ENCODE measurements around the gene SLC17A8. TPM values are rescaled to one million over a fixed set of nuclear protein-coding genes. Genes with fewer than 3 reads are reported as not detected.

SLC17A8 gene
- polyA plus RNA-seq, 1 donor (not counting 4 experiments of a cell fraction or from before 2014, with no cell fraction given): not detected

GRCh38 chr12:100468126-100468525, 111.3 kb downstream of the SLC17A8 start:
- Histone ChIP-seq H3K79me2 (ENCODE audit: control insufficient read depth, insufficient read depth, low read length) (no peaks in the 10 kb centered on the region), H3K9me1 (ENCODE audit: control insufficient read depth, extremely low read depth, insufficient read depth, low read length) (no peaks in the 10 kb centered on the region), H2AFZ (ENCODE audit: control insufficient read depth, low read length) (no peak overlapping the region), H3K27me3 (ENCODE audit: control insufficient read depth, extremely low read depth, insufficient read depth, low read length) (no peaks in the 10 kb centered on the region), H3K4me1 (ENCODE audit: control insufficient read depth, extremely low read depth, insufficient read depth, low read length) (no peaks in the 10 kb centered on the region), H4K20me1 (ENCODE audit: control insufficient read depth, extremely low read depth, insufficient read depth, low read length) (no peaks in the 10 kb centered on the region), H3K27ac (ENCODE audit: control insufficient read depth, insufficient read depth, low read length) (no peak overlapping the region), H3K9ac (ENCODE audit: control insufficient read depth, extremely low read depth, insufficient read depth, low read length) (no peak overlapping the region), H3K9me3 (ENCODE audit: control insufficient read depth, low read depth, low read length) (no peaks in the 10 kb centered on the region), H3K4me2 (ENCODE audit: control insufficient read depth, extremely low read depth, insufficient read depth, low read depth, low read length) (no peak overlapping the region), H3K36me3 (ENCODE audit: control insufficient read depth in 2 of 2, extremely low read depth in 1 of 2, insufficient read depth in 2 of 2, low read length in 2 of 2) (no peaks in the 10 kb centered on the region), H3K4me3 (ENCODE audit: control insufficient read depth in 2 of 3, extremely low read depth in 1 of 3, insufficient read depth in 2 of 3, low read depth in 1 of 3, low read length in 3 of 3) (no peak overlapping the region)
- dilution Hi-C loops (cut with MboI; ENCODE audit: extremely low pct_ligation_motif_present, low sequenced_read_pairs): no loop called here
- no peak for DNase-seq (ENCODE audit: low read depth, low spot score)
- TF ChIP-seq CTCF (optimal IDR thresholded peaks at IDR 0.05 in 1 of 3, IDR thresholded peaks at IDR 0.05 in 1 of 3, conservative IDR thresholded peaks at IDR 0.05 in 1 of 3; ENCODE audit: extremely low read depth in 1 of 3, insufficient read depth in 2 of 3, low read length in 3 of 3): no peak
- no peak for TF ChIP-seq EZH2 (IDR thresholded peaks at IDR 0.05; ENCODE audit: low read length)
- FAIRE-seq: no peak

Other genes with a start within 250 kb of the SLC17A8 start
- 8.7 to 11.7 TPM (median 10.4 TPM) in 3 replicates for gene BLTP3B, start 214.2 kb upstream of the SLC17A8 start, polyA plus RNA-seq
- 23.8 to 35.4 TPM (median 33.1 TPM) in 3 replicates for gene ACTR6, start 156.3 kb upstream of the SLC17A8 start, polyA plus RNA-seq
- 1.1 to 2.4 TPM (median 1.5 TPM) in 3 replicates for gene DEPDC4, start 90.0 kb upstream of the SLC17A8 start, polyA plus RNA-seq
- gene SCYL2, start 89.9 kb upstream of the SLC17A8 start, polyA plus RNA-seq: 22.6 to 31.5 TPM (median 23.7 TPM) in 3 replicates
- gene NR1H4, start 116.8 kb downstream of the SLC17A8 start, polyA plus RNA-seq: not detected in 3 replicates
- 0.75 to 3.6 TPM (median 2.9 TPM) in 3 replicates for gene GAS2L3, start 216.6 kb downstream of the SLC17A8 start, polyA plus RNA-seq

Data from keratinocyte (primary cell).